ENCODE data around the gene VPS13A.
"Not testable (repeated sequence)": the region's sequence is repeated elsewhere in the genome, so short reads cannot be mapped to it uniquely, and the experiment has no call there.

The VPS13A gene

GRCh38 chr9:77305622-77306400 is 128.5 kb downstream of the VPS13A start:
- DNase-seq (ENCODE audit: low spot score), result no peak

- DNase-seq (ENCODE audit: low spot score), result no peak
Observed at GRCh38 chr9:77307166-77307565, 129.8 kb downstream of the VPS13A start.

- no peak for DNase-seq (ENCODE audit: low spot score)
Observed at GRCh38 chr9:77316058-77316457, 138.7 kb downstream of the VPS13A start.

- DNase-seq (ENCODE audit: low spot score), result no peak
Observed at GRCh38 chr9:77325058-77325457, 147.7 kb downstream of the VPS13A start.

GRCh38 chr9:77328102-77328501 is 150.8 kb downstream of the VPS13A start:
- DNase-seq (ENCODE audit: low spot score), result no peak

GRCh38 chr9:77370064-77370463 is 192.7 kb downstream of the VPS13A start:
- no peak for DNase-seq (ENCODE audit: low spot score)

GRCh38 chr9:77374266-77374665 is 196.9 kb downstream of the VPS13A start:
- no peak for DNase-seq (ENCODE audit: low spot score)

- DNase-seq (ENCODE audit: low spot score), result no peak
Observed at GRCh38 chr9:77375956-77376532, 198.7 kb downstream of the VPS13A start.

- no peak for DNase-seq (ENCODE audit: low spot score)
Observed at GRCh38 chr9:77384406-77384805, 207.1 kb downstream of the VPS13A start.

GRCh38 chr9:77386187-77386586 is 208.9 kb downstream of the VPS13A start:
- DNase-seq (ENCODE audit: low spot score), result no peak

- no peak for DNase-seq (ENCODE audit: low spot score)
Observed at GRCh38 chr9:77391834-77392233, 214.5 kb downstream of the VPS13A start.

GRCh38 chr9:77392328-77392727 is 215.0 kb downstream of the VPS13A start:
- DNase-seq (ENCODE audit: low spot score), result no peak

GRCh38 chr9:77398581-77398980 is 221.2 kb downstream of the VPS13A start:
- DNase-seq (ENCODE audit: low spot score), result not testable (repeated sequence)

- no peak for DNase-seq (ENCODE audit: low spot score)
Observed at GRCh38 chr9:77399964-77400363, 222.6 kb downstream of the VPS13A start.

GRCh38 chr9:77402286-77402685 is 225.0 kb downstream of the VPS13A start:
- DNase-seq (ENCODE audit: low spot score), result no peak

GRCh38 chr9:77403239-77403638 is 225.9 kb downstream of the VPS13A start:
- no peak for DNase-seq (ENCODE audit: low spot score)

GRCh38 chr9:77408521-77408920 is 231.2 kb downstream of the VPS13A start:
- not testable (repeated sequence) for DNase-seq (ENCODE audit: low spot score)

- DNase-seq (ENCODE audit: low spot score), result no peak
Observed at GRCh38 chr9:77417566-77417965, 240.2 kb downstream of the VPS13A start.

- DNase-seq (ENCODE audit: low spot score), result no peak
Observed at GRCh38 chr9:77418226-77418625, 240.9 kb downstream of the VPS13A start.

- no peak for DNase-seq (ENCODE audit: low spot score)
Observed at GRCh38 chr9:77420641-77421040, 243.3 kb downstream of the VPS13A start.

GRCh38 chr9:77421506-77422265 is 244.4 kb downstream of the VPS13A start:
- DNase-seq (ENCODE audit: low spot score), result no peak

GRCh38 chr9:77422969-77423368 is 245.6 kb downstream of the VPS13A start:
- DNase-seq (ENCODE audit: low spot score), result no peak

- DNase-seq (ENCODE audit: low spot score), result no peak
Observed at GRCh38 chr9:77423841-77424240, 246.5 kb downstream of the VPS13A start.
